ENCODE data around the gene CPNE1.
A peak's percentile ranks its signal among the peaks of the same experiment; 100 is the strongest.

The CPNE1 gene

GRCh38 chr20:35652641-35653429, 11.9 kb downstream of the CPNE1 start:
- no peak for DNase-seq

- no peak for DNase-seq
Observed at GRCh38 chr20:35651958-35652357, 12.7 kb downstream of the CPNE1 start.

GRCh38 chr20:35650632-35651031, 14.1 kb downstream of the CPNE1 start:
- no peak for DNase-seq

- DNase-seq: no peak
Observed at GRCh38 chr20:35648836-35649235, 15.9 kb downstream of the CPNE1 start.

GRCh38 chr20:35644806-35645205, 19.9 kb downstream of the CPNE1 start:
- no peak for DNase-seq

- no peak for DNase-seq
Observed at GRCh38 chr20:35643045-35643444, 21.7 kb downstream of the CPNE1 start.

- DNase-seq: no peak
Observed at GRCh38 chr20:35641743-35642142, 23.0 kb downstream of the CPNE1 start.

- no peak for DNase-seq
Observed at GRCh38 chr20:35640724-35641123, 24.0 kb downstream of the CPNE1 start.

GRCh38 chr20:35638751-35639150, 25.9 kb downstream of the CPNE1 start:
- no peak for DNase-seq

GRCh38 chr20:35637276-35637675, 27.4 kb downstream of the CPNE1 start:
- DNase-seq: no peak

- DNase-seq: no peak
Observed at GRCh38 chr20:35636095-35636494, 28.6 kb downstream of the CPNE1 start.

GRCh38 chr20:35635652-35636051, 29.0 kb downstream of the CPNE1 start:
- no peak for DNase-seq

- no peak for DNase-seq
Observed at GRCh38 chr20:35632539-35633115, 32.1 kb downstream of the CPNE1 start.

- DNase-seq: no peak
Observed at GRCh38 chr20:35630636-35631035, 34.1 kb downstream of the CPNE1 start.

- no peak for DNase-seq
Observed at GRCh38 chr20:35629427-35630145, 35.1 kb downstream of the CPNE1 start.

GRCh38 chr20:35627121-35627520, 37.6 kb downstream of the CPNE1 start:
- no peak for DNase-seq

GRCh38 chr20:35626386-35627001, 38.2 kb downstream of the CPNE1 start:
- DNase-seq: no peak

- DNase-seq: no peak
Observed at GRCh38 chr20:35625584-35626385, 38.9 kb downstream of the CPNE1 start.

GRCh38 chr20:35621560-35621946, 43.1 kb downstream of the CPNE1 start:
- DNase-seq: no peak

GRCh38 chr20:35620818-35621559, 43.7 kb downstream of the CPNE1 start:
- DNase-seq: no peak

GRCh38 chr20:35619196-35620095, 45.3 kb downstream of the CPNE1 start:
- DNase-seq: peak; percentile 73 to 82
